HUES48 (cell line): ENCODE results near the gene CENPU.

ENCODE experiments used
- H3K27ac ChIP-seq: one replicate; pipeline ENCODE4 v1.7.0; 2013; ENCODE audit warnings: low read depth, low read length, inconsistent platforms
- H3K27me3 ChIP-seq: 2 replicates; pipeline ENCODE4 v1.6.1; 2013; ENCODE audit warnings: mild to moderate bottlenecking, low read length; ENCODE audit not compliant: control insufficient read depth, insufficient read depth
- H3K36me3 ChIP-seq: 2 replicates; pipeline ENCODE4 v1.6.1; 2013; ENCODE audit warnings: low read length; ENCODE audit not compliant: control insufficient read depth, insufficient read depth
- H3K4me1 ChIP-seq: 2 replicates; pipeline ENCODE4 v1.6.1; 2013; ENCODE audit warnings: mild to moderate bottlenecking, low read length; ENCODE audit not compliant: control insufficient read depth, insufficient read depth
- H3K4me3 ChIP-seq: 2 replicates; pipeline ENCODE4 v1.5.1; 2013; ENCODE audit warnings: mild to moderate bottlenecking, low read depth, low read length
- H3K9ac ChIP-seq: 2 replicates; pipeline ENCODE4 v1.6.1; 2013; ENCODE audit warnings: mild to moderate bottlenecking, low read depth, low read length, moderate library complexity
- H3K9me3 ChIP-seq: 2 replicates; pipeline ENCODE4 v1.6.1; 2013; ENCODE audit warnings: low read length; ENCODE audit not compliant: control insufficient read depth, insufficient read depth

CENPU gene

DNA sequence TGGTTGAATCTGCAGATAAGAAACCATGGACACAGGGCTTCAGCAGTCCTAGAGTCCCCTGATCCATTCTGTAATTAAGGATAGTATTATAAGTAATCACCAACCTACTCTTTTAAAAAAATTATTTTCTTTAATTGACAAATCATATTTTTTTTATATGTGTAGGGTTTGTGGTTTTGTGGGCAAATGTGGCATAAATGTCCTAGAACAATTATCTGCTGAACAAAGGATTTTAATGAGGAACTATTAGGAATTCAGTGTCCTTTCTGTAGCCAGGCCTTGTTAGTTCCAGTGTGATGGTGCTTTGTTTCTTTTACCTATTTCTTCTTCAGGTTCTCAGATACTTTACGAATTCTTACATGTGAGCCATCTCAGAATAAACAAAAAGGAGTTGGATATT lies 52.0 kb downstream of the CENPU start:
- Histone ChIP-seq H3K27me3 (no peaks in the 10 kb centered on the region), H3K4me1 (no peaks in the 10 kb centered on the region), H3K9ac (no peak overlapping the region), H3K9me3 (peaks cover 7% of the 10 kb centered on the region; the same call in 1 of the 2 replicates), H3K36me3 (no peaks in the 10 kb centered on the region), H3K27ac (no peak overlapping the region), H3K4me3 (no peak overlapping the region)

DNA sequence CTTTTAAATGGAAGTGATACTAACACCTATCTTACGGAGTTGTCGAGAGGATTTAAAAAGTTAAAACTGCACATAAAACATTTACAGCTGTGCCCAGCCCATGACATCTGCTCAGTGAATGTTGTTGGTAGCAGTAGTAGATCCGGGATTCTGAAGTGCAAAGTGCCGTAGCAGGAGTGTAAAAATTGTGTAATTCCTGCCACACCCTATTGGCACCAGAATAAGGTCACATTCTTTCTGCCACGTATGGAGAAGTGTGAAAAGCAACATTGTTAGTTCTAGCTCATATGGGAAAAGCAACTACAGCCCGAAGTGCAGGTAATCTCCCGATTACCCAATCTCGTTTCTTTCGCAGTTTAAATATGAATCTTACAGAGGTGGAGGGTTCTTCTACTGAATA lies 53.2 kb downstream of the CENPU start:
- H3K27me3 ChIP-seq, result no peaks in the 10 kb centered on the region
- H3K27ac ChIP-seq, result no peak overlapping the region
- H3K9me3 ChIP-seq, result peaks cover 7% of the 10 kb centered on the region; the same call in 1 of the 2 replicates
- no peaks in the 10 kb centered on the region for H3K4me1 ChIP-seq
- no peak overlapping the region for H3K4me3 ChIP-seq
- H3K9ac ChIP-seq, result no peak overlapping the region
- no peaks in the 10 kb centered on the region for H3K36me3 ChIP-seq

DNA sequence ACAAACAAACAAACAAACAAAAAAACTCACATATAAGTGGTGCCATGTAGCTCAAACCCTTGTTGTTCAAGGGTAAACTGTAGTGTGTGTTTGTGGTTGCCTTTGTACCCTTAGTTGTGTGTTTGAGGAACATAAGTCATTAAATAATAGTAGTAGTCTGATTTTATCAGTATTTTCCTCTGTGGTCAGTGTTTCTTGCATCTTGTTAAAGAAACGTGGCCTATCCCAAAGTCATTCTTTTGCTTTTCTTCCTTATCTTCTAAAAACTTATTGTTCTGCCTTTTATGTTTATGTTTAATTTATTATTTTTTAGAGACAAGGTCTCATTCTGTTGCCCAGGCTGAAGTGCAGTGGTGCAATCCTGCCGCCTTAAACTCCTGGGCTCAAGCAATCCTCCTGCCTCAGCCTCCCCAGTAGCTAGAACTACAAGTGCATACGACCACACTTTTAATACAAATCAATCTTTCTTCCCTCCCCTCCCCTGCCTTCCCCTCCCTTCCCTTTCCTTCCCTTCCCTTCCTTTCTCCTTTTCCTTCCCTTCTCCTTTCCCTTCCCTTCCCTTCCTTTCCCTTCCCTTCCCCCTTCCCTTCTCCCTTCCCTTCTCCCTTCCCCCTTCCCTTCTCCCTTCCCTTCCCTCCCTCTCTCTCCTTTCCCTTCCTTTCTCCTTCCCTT lies 57.9 kb downstream of the CENPU start:
- Histone ChIP-seq H3K27ac (no peak overlapping the region), H3K36me3 (peaks cover 2% of the 10 kb centered on the region; the same call in 1 of the 2 replicates), H3K4me3 (no peak overlapping the region), H3K27me3 (no peaks in the 10 kb centered on the region), H3K4me1 (no peaks in the 10 kb centered on the region), H3K9me3 (peaks cover 7% of the 10 kb centered on the region; the same call in 1 of the 2 replicates), H3K9ac (no peak overlapping the region)

DNA sequence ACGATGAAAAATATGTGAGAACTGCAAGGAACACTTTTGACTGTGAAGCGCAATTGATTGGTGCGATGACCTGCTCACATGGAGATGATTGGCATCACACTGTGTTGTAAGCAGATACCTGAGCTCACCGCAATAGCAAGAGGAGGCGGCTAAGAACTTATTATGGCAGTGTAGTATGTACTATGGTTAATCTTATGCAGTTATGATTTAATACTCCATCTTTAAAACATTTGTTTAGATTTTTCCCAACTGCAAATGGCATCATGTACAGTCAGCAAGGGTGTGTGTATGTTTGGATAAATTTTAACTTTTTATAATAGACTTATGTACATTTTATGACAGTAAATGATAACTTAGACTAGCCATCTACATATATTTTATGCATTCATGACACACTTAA lies 58.9 kb downstream of the CENPU start:
- Histone ChIP-seq H3K9ac (no peak overlapping the region), H3K4me3 (no peak overlapping the region), H3K4me1 (no peaks in the 10 kb centered on the region), H3K9me3 (peaks cover 7% of the 10 kb centered on the region; the same call in 1 of the 2 replicates), H3K27me3 (no peaks in the 10 kb centered on the region), H3K36me3 (peaks cover 2% of the 10 kb centered on the region; the same call in 1 of the 2 replicates), H3K27ac (no peak overlapping the region)

DNA sequence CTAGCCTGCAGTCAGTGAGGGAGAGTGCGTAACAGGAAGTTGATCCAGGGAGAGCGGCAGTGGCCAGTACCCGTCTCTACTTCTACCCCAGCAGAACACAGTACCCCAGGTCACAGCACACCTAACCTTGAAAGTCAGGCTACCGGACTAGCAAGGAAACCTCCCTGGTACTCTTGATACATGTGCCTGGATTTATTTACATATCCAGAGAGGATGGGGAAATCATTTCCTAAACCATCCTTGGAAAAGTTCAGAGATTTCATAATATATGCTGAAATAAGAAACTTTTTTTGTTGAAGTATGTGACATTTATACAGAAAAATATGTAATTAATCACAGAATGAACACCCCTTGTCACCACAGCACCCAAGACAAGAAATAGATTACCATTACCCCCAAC lies 59.9 kb downstream of the CENPU start:
- H3K27me3 ChIP-seq, result no peaks in the 10 kb centered on the region
- no peak overlapping the region for H3K27ac ChIP-seq
- peaks cover 2% of the 10 kb centered on the region; the same call in 1 of the 2 replicates for H3K36me3 ChIP-seq
- no peaks in the 10 kb centered on the region for H3K4me1 ChIP-seq
- no peak overlapping the region for H3K4me3 ChIP-seq
- H3K9me3 ChIP-seq, result no peaks in the 10 kb centered on the region
- no peak overlapping the region for H3K9ac ChIP-seq

DNA sequence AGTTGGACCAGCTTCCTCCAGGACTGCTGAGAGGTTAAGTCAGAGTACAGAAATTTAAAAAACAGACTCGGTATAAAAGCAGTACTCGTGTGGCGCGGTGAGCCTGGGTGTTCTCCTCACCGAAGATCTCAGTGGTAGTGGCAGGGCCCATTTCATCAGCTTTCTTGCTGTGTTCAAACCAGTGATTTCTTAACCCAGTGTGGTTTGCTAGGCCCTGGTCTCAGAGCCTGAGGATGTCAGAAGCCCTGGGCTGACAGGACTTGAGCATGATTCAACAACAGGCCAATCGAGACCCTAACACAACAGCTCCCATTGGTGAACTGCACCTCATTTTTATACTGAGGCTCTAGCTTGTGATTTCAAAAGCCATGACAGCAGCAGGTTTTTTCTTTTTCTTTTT lies 61.2 kb downstream of the CENPU start:
- no peaks in the 10 kb centered on the region for H3K4me1 ChIP-seq
- no peak overlapping the region for H3K9ac ChIP-seq
- no peaks in the 10 kb centered on the region for H3K27me3 ChIP-seq
- peaks cover 11% of the 10 kb centered on the region for H3K36me3 ChIP-seq
- no peak overlapping the region for H3K27ac ChIP-seq
- H3K9me3 ChIP-seq, result no peaks in the 10 kb centered on the region
- H3K4me3 ChIP-seq, result no peak overlapping the region

DNA sequence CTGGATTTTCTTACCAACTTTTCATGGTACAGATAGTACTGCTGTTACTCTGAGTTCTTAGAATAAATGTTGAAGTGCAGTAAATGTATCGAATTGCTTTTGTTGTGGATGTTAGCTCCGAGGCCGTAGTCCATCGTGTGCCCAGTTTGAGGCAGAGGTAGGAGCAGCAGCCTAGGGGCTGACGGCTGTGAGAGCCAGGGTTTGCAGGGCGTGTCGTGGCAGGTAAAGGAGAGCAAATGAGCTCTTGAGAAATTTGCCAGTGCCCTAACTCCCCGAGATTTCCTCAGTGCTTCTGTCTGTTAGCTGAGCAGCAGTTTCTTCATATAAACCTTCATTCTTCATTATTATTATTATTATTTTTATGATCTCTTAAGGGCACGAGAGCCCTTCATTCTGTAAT lies 62.8 kb downstream of the CENPU start:
- Histone ChIP-seq H3K36me3 (peaks cover 11% of the 10 kb centered on the region), H3K27ac (no peak overlapping the region), H3K4me1 (no peaks in the 10 kb centered on the region), H3K9me3 (no peaks in the 10 kb centered on the region), H3K9ac (no peak overlapping the region), H3K4me3 (no peak overlapping the region), H3K27me3 (no peaks in the 10 kb centered on the region)

DNA sequence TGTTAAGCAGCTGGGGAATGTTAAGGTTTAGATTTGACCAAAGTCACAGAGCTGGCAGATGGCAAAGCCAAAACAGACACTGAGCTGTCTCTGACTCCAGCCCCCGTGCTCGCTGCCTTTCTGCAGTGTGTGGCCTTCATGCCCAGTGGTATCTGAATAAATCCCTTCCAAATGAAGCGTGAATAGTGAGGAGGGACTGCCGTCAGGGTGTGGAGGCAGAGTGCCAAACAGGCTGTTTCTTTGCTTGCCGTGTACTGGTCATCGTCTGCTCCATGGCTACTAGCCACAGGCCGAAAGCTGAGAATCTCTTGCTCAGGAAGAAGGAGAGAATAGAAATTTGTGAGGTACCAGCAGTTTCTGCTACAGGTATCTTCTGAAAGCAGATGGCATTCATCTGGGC lies 64.6 kb downstream of the CENPU start:
- peaks cover 11% of the 10 kb centered on the region; the same call in 1 of the 2 replicates for H3K36me3 ChIP-seq
- H3K9ac ChIP-seq, result no peak overlapping the region
- no peak overlapping the region for H3K27ac ChIP-seq

DNA sequence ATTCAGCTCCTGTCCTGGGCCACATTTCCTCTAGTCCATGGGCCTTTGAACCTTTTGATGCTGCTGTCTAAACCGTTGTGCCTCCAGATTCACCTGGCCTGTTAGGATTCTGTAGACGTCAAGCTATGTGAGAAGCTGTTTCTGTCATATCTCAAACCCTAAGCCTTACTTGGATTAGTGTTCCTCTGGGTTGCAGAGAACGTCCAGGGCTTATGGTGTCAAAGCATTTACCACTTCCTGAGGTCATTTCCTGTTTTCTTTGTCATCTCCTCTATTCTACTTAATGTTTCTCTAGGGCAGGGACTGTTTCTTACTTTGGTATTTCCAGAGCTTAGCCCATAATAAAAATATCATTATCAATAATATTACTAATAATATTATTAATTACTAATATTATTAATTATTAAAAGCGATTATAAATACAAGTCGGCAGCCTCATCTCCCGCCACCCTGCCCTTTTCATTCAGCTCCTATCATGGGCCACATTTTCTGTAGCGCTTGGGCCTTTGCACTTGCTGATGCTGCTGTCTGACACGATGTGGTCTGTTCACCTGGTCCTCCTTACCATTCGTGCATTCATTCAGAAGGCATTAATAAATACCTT lies 65.3 kb downstream of the CENPU start:
- Histone ChIP-seq H3K36me3 (peaks cover 11% of the 10 kb centered on the region; the same call in 1 of the 2 replicates), H3K9me3 (no peaks in the 10 kb centered on the region), H3K27ac (no peak overlapping the region), H3K27me3 (no peaks in the 10 kb centered on the region), H3K4me1 (peaks cover 3% of the 10 kb centered on the region; the same call in 1 of the 2 replicates), H3K9ac (no peak overlapping the region), H3K4me3 (no peak overlapping the region)

More for the DNA sequence above, 64.6 kb downstream of the CENPU start:
- no peaks in the 10 kb centered on the region for H3K9me3 ChIP-seq
- H3K4me1 ChIP-seq, result peaks cover 1% of the 10 kb centered on the region; the same call in 1 of the 2 replicates
- H3K4me3 ChIP-seq, result no peak overlapping the region
- no peaks in the 10 kb centered on the region for H3K27me3 ChIP-seq

DNA sequence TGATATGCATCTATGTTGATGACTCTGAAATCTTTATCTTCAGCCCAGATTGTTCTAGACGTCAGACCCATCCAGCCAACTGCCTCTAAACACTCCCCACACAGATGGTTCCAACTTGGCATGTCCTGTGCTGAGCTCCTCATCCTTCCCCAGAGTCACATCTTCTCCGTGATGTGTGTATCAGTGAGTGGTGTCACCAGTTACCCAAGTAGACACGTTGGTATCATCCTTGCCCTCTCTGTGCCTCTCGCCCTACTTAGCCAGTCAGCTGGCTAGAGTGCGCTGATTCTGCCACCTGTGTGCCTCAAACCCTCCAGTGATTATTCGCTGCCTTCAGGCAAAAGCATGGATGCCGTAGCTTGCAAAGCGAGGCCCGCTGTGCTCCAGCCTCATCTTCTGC lies 65.8 kb downstream of the CENPU start:
- H3K9ac ChIP-seq, result no peak overlapping the region
- no peaks in the 10 kb centered on the region for H3K27me3 ChIP-seq
- H3K36me3 ChIP-seq, result peaks cover 11% of the 10 kb centered on the region; the same call in 1 of the 2 replicates
- no peaks in the 10 kb centered on the region for H3K9me3 ChIP-seq
- no peak overlapping the region for H3K4me3 ChIP-seq
- peaks cover 3% of the 10 kb centered on the region; the same call in 1 of the 2 replicates for H3K4me1 ChIP-seq
- no peak overlapping the region for H3K27ac ChIP-seq

DNA sequence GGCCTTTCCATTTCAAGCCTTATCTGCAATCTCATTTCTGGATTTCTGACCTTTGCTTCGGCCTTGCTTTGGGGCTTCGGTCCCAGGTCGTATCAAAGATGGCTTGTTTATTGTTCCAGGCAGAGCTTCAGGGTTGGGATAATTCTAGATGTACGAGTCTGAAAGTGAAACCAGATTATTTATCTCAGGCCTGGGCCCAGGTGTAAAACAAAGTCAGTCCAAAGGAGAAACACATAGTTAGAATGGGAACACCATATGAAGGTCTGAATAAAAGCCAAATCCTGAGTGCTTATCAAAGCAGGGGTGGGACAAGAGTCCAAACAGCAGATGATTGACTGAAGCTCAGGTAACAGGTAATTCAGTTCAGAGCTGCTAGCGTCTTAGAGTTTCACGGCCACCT lies 67.2 kb downstream of the CENPU start:
- no peaks in the 10 kb centered on the region for H3K9me3 ChIP-seq
- peaks cover 3% of the 10 kb centered on the region; the same call in 1 of the 2 replicates for H3K4me1 ChIP-seq
- peaks cover 9% of the 10 kb centered on the region; the same call in 1 of the 2 replicates for H3K36me3 ChIP-seq
- H3K9ac ChIP-seq, result no peak overlapping the region
- H3K27me3 ChIP-seq, result no peaks in the 10 kb centered on the region
- H3K4me3 ChIP-seq, result no peak overlapping the region
- no peak overlapping the region for H3K27ac ChIP-seq
